ENCODE results near the gene RHOC.

GRCh38 chr1:112708002-112708448, 1.1 kb upstream of the RHOC start:
- TF ChIP-seq CTCF (IDR thresholded peaks at IDR 0.05; ENCODE audit: poor library complexity) (no peak), EZH2phosphoT487 (IDR thresholded peaks at IDR 0.05; ENCODE audit: low read depth, severe bottlenecking, unreplicated experiment) (no peak), EZH2 (IDR thresholded peaks at IDR 0.05; ENCODE audit: borderline replicate concordance) (no peak)

All from hepatocyte (in vitro differentiated cells).